ENCODE data around the gene CDK13.

CDK13 gene

DNA sequence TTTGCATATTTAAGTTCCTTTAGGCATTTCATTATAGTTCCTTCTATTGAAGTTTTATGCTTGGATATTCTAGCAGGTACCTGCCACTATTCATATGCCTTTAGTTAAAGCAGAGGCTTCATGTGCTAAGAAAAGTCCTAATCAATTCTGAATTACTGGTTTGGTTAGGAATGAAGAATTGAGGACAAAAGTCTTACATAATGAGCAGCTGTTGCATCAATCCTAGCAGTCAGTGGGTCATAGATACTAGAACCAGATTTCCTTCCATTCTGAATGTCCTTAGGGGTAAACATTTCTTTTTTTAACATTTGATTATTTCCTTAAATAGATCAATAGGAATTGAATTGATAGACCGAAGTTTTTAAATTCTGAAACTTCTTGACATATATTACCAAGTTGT lies 59.2 kb downstream of the CDK13 start:
- Histone ChIP-seq H3K79me2 (ENCODE audit: low read length) (no peaks in the 10 kb centered on the region; the same call in 1 of the 2 replicates), H4K20me1 (ENCODE audit: insufficient read depth, low read length) (no peaks in the 10 kb centered on the region), H3F3A (ENCODE audit: insufficient read depth, low read length) (no peaks in the 10 kb centered on the region), H3K4me2 (ENCODE audit: low read depth, low read length) (no peak overlapping the region), H3K27me3 (replicated peaks; ENCODE audit: insufficient read depth, low read length) (no peaks in the 10 kb centered on the region), H2AFZ (ENCODE audit: low read length) (no peak overlapping the region), H3K4me3 (ENCODE audit: low read length) (no peak overlapping the region), H3K36me3 (replicated peaks; ENCODE audit: insufficient read depth, low read length) (no peaks in the 10 kb centered on the region; the same call in 1 of the 2 replicates), H3K9me3 (replicated peaks; ENCODE audit: insufficient read depth, low read length) (no peaks in the 10 kb centered on the region), H3K27ac (ENCODE audit: low read length) (no peak overlapping the region), H3K9me2 (replicated peaks; ENCODE audit: insufficient read depth, low read length) (no peaks in the 10 kb centered on the region), H3K9ac (ENCODE audit: low read length) (no peak overlapping the region), H3K4me1 (ENCODE audit: low read length) (no peaks in the 10 kb centered on the region)
- TF ChIP-seq, protein P1, sequence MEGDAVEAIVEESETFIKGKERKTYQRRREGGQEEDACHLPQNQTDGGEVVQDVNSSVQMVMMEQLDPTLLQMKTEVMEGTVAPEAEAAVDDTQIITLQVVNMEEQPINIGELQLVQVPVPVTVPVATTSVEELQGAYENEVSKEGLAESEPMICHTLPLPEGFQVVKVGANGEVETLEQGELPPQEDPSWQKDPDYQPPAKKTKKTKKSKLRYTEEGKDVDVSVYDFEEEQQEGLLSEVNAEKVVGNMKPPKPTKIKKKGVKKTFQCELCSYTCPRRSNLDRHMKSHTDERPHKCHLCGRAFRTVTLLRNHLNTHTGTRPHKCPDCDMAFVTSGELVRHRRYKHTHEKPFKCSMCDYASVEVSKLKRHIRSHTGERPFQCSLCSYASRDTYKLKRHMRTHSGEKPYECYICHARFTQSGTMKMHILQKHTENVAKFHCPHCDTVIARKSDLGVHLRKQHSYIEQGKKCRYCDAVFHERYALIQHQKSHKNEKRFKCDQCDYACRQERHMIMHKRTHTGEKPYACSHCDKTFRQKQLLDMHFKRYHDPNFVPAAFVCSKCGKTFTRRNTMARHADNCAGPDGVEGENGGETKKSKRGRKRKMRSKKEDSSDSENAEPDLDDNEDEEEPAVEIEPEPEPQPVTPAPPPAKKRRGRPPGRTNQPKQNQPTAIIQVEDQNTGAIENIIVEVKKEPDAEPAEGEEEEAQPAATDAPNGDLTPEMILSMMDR (IDR thresholded peaks at IDR 0.05; ENCODE audit: low read length) = no peak
- TF ChIP-seq EZH2 (optimal IDR thresholded peaks at IDR 0.05; ENCODE audit: low read depth, low read length) (no peak), EZH2phosphoT487 (IDR thresholded peaks at IDR 0.05; ENCODE audit: low read length) (no peak)
- DNase-seq = no peak

DNA sequence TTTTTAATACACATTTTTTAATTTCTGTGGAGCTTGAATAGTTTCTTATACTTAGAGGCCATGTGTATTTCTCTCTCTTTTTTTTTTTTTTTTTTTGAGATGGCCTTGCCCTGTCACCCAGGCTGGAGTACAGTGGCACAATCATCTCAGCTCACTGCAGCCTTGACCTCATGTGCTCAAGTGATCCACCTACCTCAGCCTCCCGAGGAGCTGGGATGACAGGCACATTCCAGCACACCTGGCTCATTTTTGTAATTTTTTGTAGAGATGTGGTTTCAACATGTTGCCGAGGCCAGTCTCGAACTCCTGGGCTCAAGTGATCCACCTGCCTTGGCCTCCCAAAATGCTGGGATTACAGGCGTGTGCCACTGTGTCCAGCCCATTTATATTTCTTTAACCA lies 64.3 kb downstream of the CDK13 start:
- DNase-seq = no peak
- no peaks in the 10 kb centered on the region for H3K79me2 ChIP-seq (ENCODE audit: low read length)
- H3K27ac ChIP-seq (ENCODE audit: low read length) = no peak overlapping the region
- no peaks in the 10 kb centered on the region for H3K9me2 ChIP-seq (replicated peaks; ENCODE audit: insufficient read depth, low read length)
- H4K20me1 ChIP-seq (ENCODE audit: insufficient read depth, low read length) = no peaks in the 10 kb centered on the region
- no peak overlapping the region for H3K4me2 ChIP-seq (ENCODE audit: low read depth, low read length)
- no peaks in the 10 kb centered on the region for H3K4me1 ChIP-seq (ENCODE audit: low read length)
- H2AFZ ChIP-seq (ENCODE audit: low read length) = no peak overlapping the region
- no peak overlapping the region for H3K9ac ChIP-seq (ENCODE audit: low read length)
- H3K9me3 ChIP-seq (replicated peaks; ENCODE audit: insufficient read depth, low read length) = no peaks in the 10 kb centered on the region
- H3K36me3 ChIP-seq (replicated peaks; ENCODE audit: insufficient read depth, low read length) = 0 out of 2 replicates have a peak, but pooled peaks cover 3% of the 10 kb centered on the region
- no peaks in the 10 kb centered on the region for H3F3A ChIP-seq (ENCODE audit: insufficient read depth, low read length)
- H3K4me3 ChIP-seq (ENCODE audit: low read length) = no peak overlapping the region
- TF ChIP-seq, protein P1 (IDR thresholded peaks at IDR 0.05; ENCODE audit: low read length) = no peak
- TF ChIP-seq EZH2 (optimal IDR thresholded peaks at IDR 0.05; ENCODE audit: low read depth, low read length) (no peak), EZH2phosphoT487 (IDR thresholded peaks at IDR 0.05; ENCODE audit: low read length) (no peak)
- no peaks in the 10 kb centered on the region for H3K27me3 ChIP-seq (replicated peaks; ENCODE audit: insufficient read depth, low read length)

DNA sequence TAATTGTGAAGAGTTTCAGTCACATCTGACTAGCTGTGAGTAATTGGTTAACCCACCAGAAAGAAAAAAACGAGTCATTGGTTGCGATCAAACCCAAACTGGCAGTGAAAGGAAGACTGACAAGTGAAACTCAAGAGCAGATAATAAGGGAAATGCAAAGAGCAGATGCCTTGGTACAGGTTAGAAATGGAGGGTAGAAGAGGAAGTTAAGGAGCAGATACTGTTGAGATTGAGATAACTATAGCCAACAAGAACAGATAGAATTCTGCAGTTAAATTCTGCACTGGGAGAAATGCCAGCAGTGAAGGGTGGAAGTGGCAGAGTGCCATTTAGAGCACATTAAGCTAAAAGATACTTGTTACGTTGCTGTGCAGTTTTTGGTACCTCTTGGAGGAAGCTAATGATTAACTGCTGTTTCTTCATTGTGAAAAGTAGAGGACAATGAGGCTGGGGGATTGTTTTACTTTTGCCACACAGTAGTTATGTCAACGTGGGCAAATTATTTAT lies 65.8 kb downstream of the CDK13 start:
- Histone ChIP-seq H3K79me2 (ENCODE audit: low read length) (no peaks in the 10 kb centered on the region), H3K27me3 (replicated peaks; ENCODE audit: insufficient read depth, low read length) (no peaks in the 10 kb centered on the region), H3K27ac (ENCODE audit: low read length) (no peak overlapping the region), H3K9ac (ENCODE audit: low read length) (no peak overlapping the region), H3K9me3 (replicated peaks; ENCODE audit: insufficient read depth, low read length) (no peaks in the 10 kb centered on the region), H3F3A (ENCODE audit: insufficient read depth, low read length) (no peaks in the 10 kb centered on the region), H3K4me1 (ENCODE audit: low read length) (no peaks in the 10 kb centered on the region), H3K4me3 (ENCODE audit: low read length) (no peak overlapping the region), H3K36me3 (replicated peaks; ENCODE audit: insufficient read depth, low read length) (0 out of 2 replicates have a peak, but pooled peaks cover 3% of the 10 kb centered on the region), H3K9me2 (replicated peaks; ENCODE audit: insufficient read depth, low read length) (no peaks in the 10 kb centered on the region), H2AFZ (ENCODE audit: low read length) (no peak overlapping the region), H3K4me2 (ENCODE audit: low read depth, low read length) (no peak overlapping the region), H4K20me1 (ENCODE audit: insufficient read depth, low read length) (no peaks in the 10 kb centered on the region)
- no peak for DNase-seq
- TF ChIP-seq, protein P1 (IDR thresholded peaks at IDR 0.05; ENCODE audit: low read length) = no peak
- TF ChIP-seq EZH2phosphoT487 (IDR thresholded peaks at IDR 0.05; ENCODE audit: low read length) = no peak
- no peak for TF ChIP-seq EZH2 (optimal IDR thresholded peaks at IDR 0.05; ENCODE audit: low read depth, low read length)
